Measurements from ENCODE around the gene SSBP2. TPM values are rescaled to one million over a fixed set of nuclear protein-coding genes. Genes with fewer than 3 reads are reported as not detected.
A peak's percentile ranks its signal among the peaks of the same experiment; 100 is the strongest.

Gene SSBP2
- total RNA-seq, 1 donor from 2014 or later, result 146 TPM

DNA sequence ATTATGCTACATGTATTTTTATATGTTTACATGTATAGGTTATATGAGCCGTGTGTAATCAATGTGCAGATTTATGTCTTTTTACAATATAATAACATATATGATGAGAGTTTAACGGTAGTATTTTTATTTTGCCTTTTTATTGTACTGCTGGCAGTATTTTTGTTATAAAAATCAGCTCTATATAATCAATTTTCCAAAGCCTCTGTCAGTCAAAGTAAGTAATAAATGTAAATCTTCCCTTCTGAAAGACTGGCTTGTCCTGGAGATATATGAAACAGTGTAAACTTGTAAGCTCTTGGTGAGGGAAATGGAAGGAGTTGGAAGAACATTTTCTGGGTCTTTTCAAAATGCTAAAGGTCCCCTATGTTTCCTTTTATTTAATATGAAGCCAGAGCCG lies 173.8 kb downstream of the SSBP2 start:
- Mint-ChIP-seq H3K4me3 (ENCODE audit: unreplicated experiment) (no peak overlapping the region), H3K27ac (ENCODE audit: unreplicated experiment) (peak overlapping the region; percentile 55), H3K27me3 (ENCODE audit: unreplicated experiment) (no peaks in the 10 kb centered on the region), H3K9me3 (ENCODE audit: unreplicated experiment) (peaks cover 8% of the 10 kb centered on the region), H3K36me3 (ENCODE audit: unreplicated experiment) (no peaks in the 10 kb centered on the region), H3K4me1 (ENCODE audit: low read depth, unreplicated experiment) (peaks cover 54% of the 10 kb centered on the region)
- TF ChIP-seq, protein P1, sequence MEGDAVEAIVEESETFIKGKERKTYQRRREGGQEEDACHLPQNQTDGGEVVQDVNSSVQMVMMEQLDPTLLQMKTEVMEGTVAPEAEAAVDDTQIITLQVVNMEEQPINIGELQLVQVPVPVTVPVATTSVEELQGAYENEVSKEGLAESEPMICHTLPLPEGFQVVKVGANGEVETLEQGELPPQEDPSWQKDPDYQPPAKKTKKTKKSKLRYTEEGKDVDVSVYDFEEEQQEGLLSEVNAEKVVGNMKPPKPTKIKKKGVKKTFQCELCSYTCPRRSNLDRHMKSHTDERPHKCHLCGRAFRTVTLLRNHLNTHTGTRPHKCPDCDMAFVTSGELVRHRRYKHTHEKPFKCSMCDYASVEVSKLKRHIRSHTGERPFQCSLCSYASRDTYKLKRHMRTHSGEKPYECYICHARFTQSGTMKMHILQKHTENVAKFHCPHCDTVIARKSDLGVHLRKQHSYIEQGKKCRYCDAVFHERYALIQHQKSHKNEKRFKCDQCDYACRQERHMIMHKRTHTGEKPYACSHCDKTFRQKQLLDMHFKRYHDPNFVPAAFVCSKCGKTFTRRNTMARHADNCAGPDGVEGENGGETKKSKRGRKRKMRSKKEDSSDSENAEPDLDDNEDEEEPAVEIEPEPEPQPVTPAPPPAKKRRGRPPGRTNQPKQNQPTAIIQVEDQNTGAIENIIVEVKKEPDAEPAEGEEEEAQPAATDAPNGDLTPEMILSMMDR (IDR thresholded peaks at IDR 0.05; ENCODE audit: partially characterized antibody, unreplicated experiment), result no peak
- no peak for DNase-seq

DNA sequence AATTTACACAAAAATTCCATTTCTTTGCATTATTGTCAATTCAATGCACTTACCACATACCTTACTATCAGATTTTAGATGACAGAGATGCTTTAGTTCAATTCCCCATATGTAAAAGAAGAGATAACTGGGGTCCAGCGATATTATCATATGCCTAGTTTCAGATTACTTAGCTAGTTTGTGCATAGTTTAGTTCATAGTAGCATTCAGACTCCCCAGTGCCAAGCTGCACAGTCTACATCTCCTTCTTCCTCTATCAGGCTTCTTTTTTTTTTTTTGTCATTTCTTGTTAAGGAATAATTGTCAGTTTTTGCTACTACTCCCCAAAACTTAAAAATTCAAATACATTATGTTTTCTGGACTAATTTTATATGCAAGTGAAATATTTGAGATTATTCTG lies 175.0 kb downstream of the SSBP2 start:
- no peak overlapping the region for H3K4me3 Mint-ChIP-seq (ENCODE audit: unreplicated experiment)
- H3K9me3 Mint-ChIP-seq (ENCODE audit: unreplicated experiment), result peaks cover 5% of the 10 kb centered on the region
- H3K27ac Mint-ChIP-seq (ENCODE audit: unreplicated experiment), result no peak overlapping the region
- H3K36me3 Mint-ChIP-seq (ENCODE audit: unreplicated experiment), result no peaks in the 10 kb centered on the region
- peaks cover 46% of the 10 kb centered on the region for H3K4me1 Mint-ChIP-seq (ENCODE audit: low read depth, unreplicated experiment)
- TF ChIP-seq, protein P1 (IDR thresholded peaks at IDR 0.05; ENCODE audit: partially characterized antibody, unreplicated experiment), result no peak
- no peaks in the 10 kb centered on the region for H3K27me3 Mint-ChIP-seq (ENCODE audit: unreplicated experiment)
- no peak for DNase-seq

DNA sequence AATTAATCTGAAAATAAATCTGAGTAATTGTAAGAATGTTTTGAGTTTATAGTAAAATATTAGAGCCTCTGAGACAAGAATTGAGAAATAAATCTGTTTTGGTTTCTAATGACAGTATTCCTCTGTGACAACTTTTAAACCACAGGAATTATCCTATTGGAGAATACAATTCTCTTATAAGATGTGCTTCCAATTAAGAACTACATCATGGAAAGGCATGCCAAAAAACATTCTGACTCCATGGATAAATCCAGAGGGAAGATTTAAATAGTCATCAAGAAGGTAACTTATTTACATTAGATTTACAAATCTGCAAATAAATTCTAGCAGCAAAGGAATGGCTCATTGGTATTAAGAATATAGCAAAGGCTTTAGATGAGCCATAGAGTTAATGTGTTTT lies 178.7 kb downstream of the SSBP2 start:
- DNase-seq, result no peak
- no peak overlapping the region for H3K27ac Mint-ChIP-seq (ENCODE audit: unreplicated experiment)
- H3K9me3 Mint-ChIP-seq (ENCODE audit: unreplicated experiment), result no peaks in the 10 kb centered on the region
- H3K27me3 Mint-ChIP-seq (ENCODE audit: unreplicated experiment), result no peaks in the 10 kb centered on the region
- H3K4me3 Mint-ChIP-seq (ENCODE audit: unreplicated experiment), result no peak overlapping the region
- TF ChIP-seq, protein P1 (IDR thresholded peaks at IDR 0.05; ENCODE audit: partially characterized antibody, unreplicated experiment), result no peak
- peaks cover 12% of the 10 kb centered on the region for H3K36me3 Mint-ChIP-seq (ENCODE audit: unreplicated experiment)
- H3K4me1 Mint-ChIP-seq (ENCODE audit: low read depth, unreplicated experiment), result peaks cover 18% of the 10 kb centered on the region

DNA sequence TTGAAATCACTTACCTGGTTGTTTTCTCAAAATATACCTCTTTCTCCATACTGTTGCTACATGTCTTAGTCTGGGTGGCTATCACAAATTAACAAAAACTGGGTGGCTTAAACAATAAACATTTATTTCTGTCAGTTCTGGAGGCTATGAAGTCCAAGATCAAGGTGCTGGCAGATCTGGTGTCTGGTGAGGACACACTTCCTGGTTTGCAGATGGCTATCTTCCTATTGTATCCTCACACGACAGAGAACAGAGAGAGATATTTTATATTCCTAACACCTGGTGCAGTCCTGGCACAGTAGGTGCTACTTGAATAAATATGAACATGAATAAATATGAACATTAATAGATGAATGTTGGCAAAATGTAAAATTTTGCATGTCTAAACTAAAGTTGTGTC lies 192.7 kb downstream of the SSBP2 start:
- TF ChIP-seq, protein P1 (IDR thresholded peaks at IDR 0.05; ENCODE audit: partially characterized antibody, unreplicated experiment), result no peak
- no peak overlapping the region for H3K4me3 Mint-ChIP-seq (ENCODE audit: unreplicated experiment)
- H3K27ac Mint-ChIP-seq (ENCODE audit: unreplicated experiment), result no peak overlapping the region
- H3K27me3 Mint-ChIP-seq (ENCODE audit: unreplicated experiment), result no peaks in the 10 kb centered on the region
- H3K4me1 Mint-ChIP-seq (ENCODE audit: low read depth, unreplicated experiment), result no peaks in the 10 kb centered on the region
- no peaks in the 10 kb centered on the region for H3K9me3 Mint-ChIP-seq (ENCODE audit: unreplicated experiment)
- no peak for DNase-seq
- H3K36me3 Mint-ChIP-seq (ENCODE audit: unreplicated experiment), result no peaks in the 10 kb centered on the region

DNA sequence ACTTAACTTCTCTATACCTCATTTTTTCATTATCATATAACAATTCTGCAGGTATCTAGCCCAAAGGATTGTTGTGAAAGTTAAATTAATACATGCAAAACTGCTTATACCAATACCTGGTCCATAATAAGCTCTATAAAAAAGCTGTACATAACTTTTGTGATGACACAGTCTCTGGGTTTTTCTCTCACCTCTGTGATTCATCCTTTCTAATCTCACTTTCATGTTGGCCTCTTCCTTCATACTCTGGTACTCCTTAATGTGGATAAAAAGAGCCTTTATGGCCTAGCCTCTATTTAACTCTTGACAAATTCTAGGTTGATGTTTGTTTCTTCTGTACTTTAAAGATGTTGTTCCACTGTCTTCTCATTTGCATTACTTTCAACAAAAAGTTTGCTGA lies 194.1 kb downstream of the SSBP2 start:
- Mint-ChIP-seq H3K9me3 (ENCODE audit: unreplicated experiment) (no peaks in the 10 kb centered on the region), H3K4me1 (ENCODE audit: low read depth, unreplicated experiment) (no peaks in the 10 kb centered on the region), H3K27me3 (ENCODE audit: unreplicated experiment) (no peaks in the 10 kb centered on the region), H3K36me3 (ENCODE audit: unreplicated experiment) (no peaks in the 10 kb centered on the region), H3K4me3 (ENCODE audit: unreplicated experiment) (no peak overlapping the region), H3K27ac (ENCODE audit: unreplicated experiment) (no peak overlapping the region)
- DNase-seq, result no peak
- TF ChIP-seq, protein P1 (IDR thresholded peaks at IDR 0.05; ENCODE audit: partially characterized antibody, unreplicated experiment), result no peak
